SJCRH30 (cell line): ENCODE data around the gene ANKFN1. TPM values are rescaled to one million over a fixed set of nuclear protein-coding genes. Genes with fewer than 3 reads are reported as not detected.
A peak's percentile ranks its signal among the peaks of the same experiment; 100 is the strongest.
"Not testable (repeated sequence)": the region's sequence is repeated elsewhere in the genome, so short reads cannot be mapped to it uniquely, and the experiment has no call there.

Experiments used
- DNase-seq, 2 experiments: peaks; one replicate each; pipeline ENCODE4 v3.0.0-alpha.2; 2015 to 2020
- H3K27ac ChIP-seq: fragments of 250-450 bp; sonication (Bioruptor Pico); 2 replicates; pipeline ENCODE4 v1.5.1; 2020; ENCODE audit warnings: mild to moderate bottlenecking, moderate library complexity
- H3K27me3 ChIP-seq: fragments of 250-450 bp; sonication (Bioruptor Pico); 2 replicates; pipeline ENCODE4 v1.5.1; 2020; ENCODE audit warnings: mild to moderate bottlenecking, moderate library complexity
- H3K36me3 ChIP-seq: fragments of 250-450 bp; sonication (Bioruptor Pico); 2 replicates; pipeline ENCODE4 v1.5.1; 2020; ENCODE audit warnings: mild to moderate bottlenecking, moderate library complexity
- H3K4me1 ChIP-seq: fragments of 250-450 bp; sonication (Bioruptor Pico); 2 replicates; pipeline ENCODE4 v1.5.1; 2020; ENCODE audit warnings: mild to moderate bottlenecking, moderate library complexity
- H3K4me3 ChIP-seq: fragments of 250-450 bp; sonication (Bioruptor Pico); 2 replicates; pipeline ENCODE4 v1.5.1; 2020; ENCODE audit warnings: mild to moderate bottlenecking, moderate library complexity
- H3K9me3 ChIP-seq: fragments of 250-450 bp; sonication (Bioruptor Pico); replicated peaks from 2 replicates; pipeline ENCODE4 v1.5.1; 2020; ENCODE audit warnings: mild to moderate bottlenecking, moderate library complexity
- total RNA-seq: library from RNA; depleted of rRNA; stranded (reverse); fragments of >200 nt; shearing (Covaris generic); gene quantifications from 2 replicates; pipeline ENCODE4 v1.2.3, GENCODE V29; 2014

ANKFN1 gene
- total RNA-seq, 1 experiment from 2014 or later, result 1.0 TPM

- Histone ChIP-seq H3K27me3 (no peaks in the 10 kb centered on the region), H3K9me3 (no peaks in the 10 kb centered on the region), H3K27ac (no peak overlapping the region), H3K4me3 (no peak overlapping the region), H3K4me1 (peaks cover 4% of the 10 kb centered on the region; the same call in 1 of the 2 replicates), H3K36me3 (no peaks in the 10 kb centered on the region)
- DNase-seq, result peak; percentile 7 to 36
These were observed 205.4 kb downstream of the ANKFN1 start for GRCh38 chr17:56358651-56359050.

- H3K4me3 ChIP-seq, result no peak overlapping the region
- no peak overlapping the region for H3K27ac ChIP-seq
- H3K36me3 ChIP-seq, result no peaks in the 10 kb centered on the region
- no peaks in the 10 kb centered on the region for H3K9me3 ChIP-seq
- peaks cover 4% of the 10 kb centered on the region; the same call in 1 of the 2 replicates for H3K4me1 ChIP-seq
- no peak for DNase-seq
- no peaks in the 10 kb centered on the region for H3K27me3 ChIP-seq
These were observed 206.2 kb downstream of the ANKFN1 start for GRCh38 chr17:56359518-56359917.

GRCh38 chr17:56367366-56367765, 214.1 kb downstream of the ANKFN1 start:
- DNase-seq, result no peak

GRCh38 chr17:56373981-56374833, 220.9 kb downstream of the ANKFN1 start:
- no peaks in the 10 kb centered on the region for H3K36me3 ChIP-seq
- no peak overlapping the region for H3K27ac ChIP-seq
- DNase-seq, result no peak
- no peak overlapping the region for H3K4me3 ChIP-seq
- no peaks in the 10 kb centered on the region for H3K27me3 ChIP-seq
- H3K9me3 ChIP-seq, result 0 out of 2 replicates have a peak, but pooled peaks cover 2% of the 10 kb centered on the region
- H3K4me1 ChIP-seq, result no peaks in the 10 kb centered on the region

More at GRCh38 chr17:56367366-56367765, 214.1 kb downstream of the ANKFN1 start:
- H3K36me3 ChIP-seq, result no peaks in the 10 kb centered on the region
- no peaks in the 10 kb centered on the region for H3K9me3 ChIP-seq
- no peaks in the 10 kb centered on the region for H3K27me3 ChIP-seq
- H3K27ac ChIP-seq, result no peak overlapping the region
- H3K4me3 ChIP-seq, result no peak overlapping the region
- no peaks in the 10 kb centered on the region for H3K4me1 ChIP-seq

GRCh38 chr17:56389356-56389755, 236.1 kb downstream of the ANKFN1 start:
- no peak for DNase-seq
- no peaks in the 10 kb centered on the region for H3K4me1 ChIP-seq
- H3K9me3 ChIP-seq, result no peaks in the 10 kb centered on the region
- H3K27ac ChIP-seq, result no peak overlapping the region
- H3K27me3 ChIP-seq, result no peaks in the 10 kb centered on the region
- H3K36me3 ChIP-seq, result no peaks in the 10 kb centered on the region
- no peak overlapping the region for H3K4me3 ChIP-seq

GRCh38 chr17:56392321-56392720, 239.0 kb downstream of the ANKFN1 start:
- Histone ChIP-seq H3K9me3 (no peaks in the 10 kb centered on the region), H3K4me3 (no peak overlapping the region), H3K27ac (no peak overlapping the region), H3K27me3 (no peaks in the 10 kb centered on the region), H3K36me3 (no peaks in the 10 kb centered on the region), H3K4me1 (no peaks in the 10 kb centered on the region)
- DNase-seq, result no peak

GRCh38 chr17:56393156-56393555, 239.9 kb downstream of the ANKFN1 start:
- DNase-seq, result no peak
- Histone ChIP-seq H3K4me3 (no peak overlapping the region), H3K36me3 (no peaks in the 10 kb centered on the region), H3K27me3 (no peaks in the 10 kb centered on the region), H3K4me1 (no peaks in the 10 kb centered on the region), H3K27ac (no peak overlapping the region), H3K9me3 (no peaks in the 10 kb centered on the region)

GRCh38 chr17:56395787-56396186, 242.5 kb downstream of the ANKFN1 start:
- Histone ChIP-seq H3K4me3 (no peak overlapping the region), H3K36me3 (no peaks in the 10 kb centered on the region), H3K4me1 (no peaks in the 10 kb centered on the region), H3K27me3 (no peaks in the 10 kb centered on the region), H3K27ac (no peak overlapping the region), H3K9me3 (no peaks in the 10 kb centered on the region)
- DNase-seq, result no peak

- H3K27ac ChIP-seq, result no peak overlapping the region
- no peak overlapping the region for H3K4me3 ChIP-seq
- no peaks in the 10 kb centered on the region for H3K9me3 ChIP-seq
- no peak for DNase-seq
- H3K27me3 ChIP-seq, result no peaks in the 10 kb centered on the region
- H3K4me1 ChIP-seq, result no peaks in the 10 kb centered on the region
- H3K36me3 ChIP-seq, result no peaks in the 10 kb centered on the region
These were observed 253.8 kb downstream of the ANKFN1 start for GRCh38 chr17:56407086-56407485.

GRCh38 chr17:56412356-56412755, 259.1 kb downstream of the ANKFN1 start:
- not testable (repeated sequence) for H3K27ac ChIP-seq, H3K27me3 ChIP-seq, H3K9me3 ChIP-seq, DNase-seq, H3K4me1 ChIP-seq, H3K4me3 ChIP-seq, H3K36me3 ChIP-seq

GRCh38 chr17:56416682-56417351, 263.5 kb downstream of the ANKFN1 start:
- DNase-seq, result no peak
- no peaks in the 10 kb centered on the region; the same call in 1 of the 2 replicates for H3K9me3 ChIP-seq
- no peaks in the 10 kb centered on the region for H3K36me3 ChIP-seq
- no peak overlapping the region for H3K4me3 ChIP-seq
- H3K27me3 ChIP-seq, result no peaks in the 10 kb centered on the region
- no peaks in the 10 kb centered on the region for H3K4me1 ChIP-seq
- H3K27ac ChIP-seq, result no peak overlapping the region

- H3K27ac ChIP-seq, result no peak overlapping the region
- no peaks in the 10 kb centered on the region for H3K27me3 ChIP-seq
- H3K4me3 ChIP-seq, result no peak overlapping the region
- no peak for DNase-seq
- H3K9me3 ChIP-seq, result no peaks in the 10 kb centered on the region
- no peaks in the 10 kb centered on the region for H3K4me1 ChIP-seq
- H3K36me3 ChIP-seq, result no peaks in the 10 kb centered on the region
These were observed 270.7 kb downstream of the ANKFN1 start for GRCh38 chr17:56424005-56424404.

GRCh38 chr17:56424543-56425044, 271.3 kb downstream of the ANKFN1 start:
- DNase-seq, result no peak
- Histone ChIP-seq H3K36me3 (no peaks in the 10 kb centered on the region), H3K4me1 (no peaks in the 10 kb centered on the region)

GRCh38 chr17:56425483-56425882, 272.2 kb downstream of the ANKFN1 start:
- Histone ChIP-seq H3K4me3 (no peak overlapping the region), H3K27ac (no peak overlapping the region), H3K36me3 (no peaks in the 10 kb centered on the region), H3K9me3 (no peaks in the 10 kb centered on the region), H3K27me3 (no peaks in the 10 kb centered on the region), H3K4me1 (no peaks in the 10 kb centered on the region)
- no peak for DNase-seq

More at GRCh38 chr17:56424543-56425044, 271.3 kb downstream of the ANKFN1 start:
- no peak overlapping the region for H3K27ac ChIP-seq
- H3K9me3 ChIP-seq, result no peaks in the 10 kb centered on the region
- H3K4me3 ChIP-seq, result no peak overlapping the region
- H3K27me3 ChIP-seq, result no peaks in the 10 kb centered on the region

GRCh38 chr17:56426901-56427300, 273.6 kb downstream of the ANKFN1 start:
- no peaks in the 10 kb centered on the region for H3K36me3 ChIP-seq
- no peaks in the 10 kb centered on the region for H3K9me3 ChIP-seq
- H3K27ac ChIP-seq, result no peak overlapping the region
- no peak for DNase-seq
- no peaks in the 10 kb centered on the region for H3K27me3 ChIP-seq
- no peaks in the 10 kb centered on the region for H3K4me1 ChIP-seq
- no peak overlapping the region for H3K4me3 ChIP-seq
